GM12878 (cell line): ENCODE measurements around the gene BMPR1B. TPM values are rescaled to one million over a fixed set of nuclear protein-coding genes. Genes with fewer than 3 reads are reported as not detected.

Source experiments
- ATAC-seq: fragments of 200-7000 bp; cut with Tn5 transposase; 3 replicates; pipeline ENCODE4 v1.9.1; 2020; ENCODE audit warnings: mild to moderate bottlenecking, moderate library complexity
- BruUV-seq: library from RNA; stranded (reverse); fragments of 400-500 nt; replicated peaks from 2 replicates; lab custom pipeline; 2021; lab: Mats Ljungman, UMichigan
- CTCF ChIA-PET: fragments of 300-600 bp; sonication (Branson Sonifier 250); formaldehyde crosslinking; extraction: SDS; loops from one replicate; lab custom pipeline; 2021; ENCODE audit warnings: inconsistent platforms; lab: Yijun Ruan, JAX
- POLR2A ChIA-PET: fragments of 350-600 bp; formaldehyde crosslinking; extraction: SDS; loops from one replicate; lab custom pipeline; 2021; ENCODE audit warnings: inconsistent platforms; lab: Charles Lee
- RAD21 ChIA-PET: fragments of 300-600 bp; sonication (Branson Sonifier 250); formaldehyde crosslinking; loops from one replicate; lab custom pipeline; 2023; ENCODE audit warnings: antibody characterized with exemption; ENCODE audit not compliant: unreplicated experiment; lab: Charles Lee
- SMC1A ChIA-PET: fragments of 300-600 bp; sonication (Branson Sonifier 250); formaldehyde crosslinking; loops from one replicate; lab custom pipeline; 2023; ENCODE audit not compliant: unreplicated experiment, uncharacterized antibody; lab: Charles Lee
- DNase-seq: peaks from one replicate; pipeline ENCODE4 v3.0.0-alpha.2; 2011; ENCODE audit warnings: low read depth, low spot score
- FAIRE-seq: peaks from 3 replicates; lab custom pipeline; 2011; peaks lifted over from hg19 to GRCh38; lab: Jason Lieb, UNC
- H2AFZ ChIP-seq: 2 replicates; pipeline ENCODE4 v1.6.0; 2011; ENCODE audit warnings: low read depth, low read length, control low read depth; ENCODE audit not compliant: control insufficient read depth
- H3K27ac ChIP-seq: 2 replicates; pipeline ENCODE4 v1.5.1; 2011; ENCODE audit warnings: control low read depth; ENCODE audit not compliant: control insufficient read depth, insufficient read depth
- H3K27me3 ChIP-seq, 2 experiments: replicated peaks in 1 of 2; 2 replicates each; pipeline versions ENCODE4 v1.6.0 to v1.6.1; 2011; ENCODE audit warnings: low read length in 1 of 2; ENCODE audit not compliant: control insufficient read depth in 2 of 2, insufficient read depth in 2 of 2
- H3K36me3 ChIP-seq, 2 experiments: 2 replicates each; pipeline ENCODE4 v1.5.1; 2011; ENCODE audit warnings: low read length in 1 of 2; ENCODE audit not compliant: control insufficient read depth in 2 of 2, insufficient read depth in 2 of 2
- H3K4me1 ChIP-seq: 2 replicates; pipeline ENCODE4 v1.6.1; 2011; ENCODE audit warnings: mild to moderate bottlenecking, low read length, moderate library complexity, mixed read lengths; ENCODE audit not compliant: control insufficient read depth, insufficient read depth
- H3K4me2 ChIP-seq: 2 replicates; pipeline ENCODE4 v1.6.0; 2011; ENCODE audit warnings: control low read depth; ENCODE audit not compliant: control insufficient read depth, insufficient read depth
- H3K4me3 ChIP-seq: fragments of 200-600 bp; sonication (generic); 2 replicates; pipeline ENCODE4 v1.5.1; 2016
- H3K79me2 ChIP-seq: 2 replicates; pipeline ENCODE4 v1.6.0; 2011; ENCODE audit warnings: low read length; ENCODE audit not compliant: control insufficient read depth, insufficient read depth
- H3K9ac ChIP-seq: 2 replicates; pipeline ENCODE4 v1.8.0; 2011; ENCODE audit warnings: low read length, control low read depth, mixed read lengths; ENCODE audit not compliant: control insufficient read depth, insufficient read depth
- H3K9me3 ChIP-seq: replicated peaks from 3 replicates; pipeline ENCODE4 v1.5.1; 2011; ENCODE audit warnings: mild to moderate bottlenecking, low read length; ENCODE audit not compliant: control insufficient read depth, insufficient read depth
- H4K20me1 ChIP-seq: 2 replicates; pipeline ENCODE4 v1.6.0; 2011; ENCODE audit not compliant: control insufficient read depth, insufficient read depth
- CEBPZ ChIP-seq: fragments of 150-350 bp; IDR thresholded peaks from 2 replicates; pipeline ENCODE4 v1.6.1; 2016; ENCODE audit warnings: low read depth, low read length
- CHD2 ChIP-seq: IDR thresholded peaks from 2 replicates; pipeline ENCODE4 v1.6.1; 2011; ENCODE audit warnings: low read depth, low read length, improper control_type of control experiment, borderline replicate concordance
- E2F8 ChIP-seq: fragments of 450-650 bp; IDR thresholded peaks from 2 replicates; pipeline ENCODE4 v1.6.1; 2018; ENCODE audit warnings: mild to moderate bottlenecking, low read depth, moderate library complexity; ENCODE audit not compliant: partially characterized antibody
- ESRRA ChIP-seq: IDR thresholded peaks from 2 replicates; pipeline ENCODE4 v1.6.1; 2012; ENCODE audit warnings: mild to moderate bottlenecking, low read length, improper control_type of control experiment
- HCFC1 ChIP-seq: fragments of 150-350 bp; IDR thresholded peaks from 2 replicates; pipeline ENCODE4 v1.6.1; 2014; ENCODE audit warnings: low read length
- HDAC6 ChIP-seq: fragments of 200-600 bp; sonication (generic); IDR thresholded peaks from one replicate; pipeline ENCODE4 v1.8.0; 2017; ENCODE audit warnings: antibody characterized with exemption; ENCODE audit not compliant: unreplicated experiment
- IKZF1 ChIP-seq: fragments of 450-650 bp; conservative IDR thresholded peaks from 2 replicates; pipeline ENCODE4 v1.6.1; 2017; ENCODE audit warnings: antibody characterized with exemption, mild to moderate bottlenecking
- MYC ChIP-seq: IDR thresholded peaks from 2 replicates; pipeline ENCODE4 v1.6.1; 2011; ENCODE audit warnings: mild to moderate bottlenecking, low read length, moderate library complexity, inconsistent platforms; ENCODE audit not compliant: insufficient read depth, insufficient replicate concordance, insufficient read length, severe bottlenecking
- NFIC ChIP-seq: IDR thresholded peaks from 2 replicates; pipeline ENCODE4 v1.6.1; 2012; ENCODE audit warnings: low read depth, mild to moderate bottlenecking, inconsistent platforms, low read length, moderate library complexity
- RB1 ChIP-seq: fragments of 450-650 bp; formaldehyde crosslinking; IDR thresholded peaks from 2 replicates; pipeline ENCODE4 v1.6.1; 2017; ENCODE audit warnings: mild to moderate bottlenecking, borderline replicate concordance
- YY1 ChIP-seq: IDR thresholded peaks from 2 replicates; pipeline ENCODE4 v1.6.1; 2011; ENCODE audit warnings: low read depth, mild to moderate bottlenecking, low read length
- ZNF24 ChIP-seq: fragments of 450-650 bp; IDR thresholded peaks from 2 replicates; pipeline ENCODE4 v1.6.1; 2017; ENCODE audit warnings: antibody characterized with exemption, mild to moderate bottlenecking
- ZNF384 ChIP-seq: IDR thresholded peaks from 2 replicates; pipeline ENCODE4 v1.6.1; 2012; ENCODE audit warnings: low read depth, mild to moderate bottlenecking, low read length, improper control_type of control experiment, borderline replicate concordance
- in situ Hi-C: fragments of 300-500 bp; cut with MboI; formaldehyde crosslinking; loops from 9 replicates; pipeline ENCODE4 v1.14.3; 2018; ENCODE audit warnings: mixed read lengths
- intact Hi-C: fragments of 100-400 bp; cut with micrococcal nuclease; formaldehyde crosslinking; loops from one replicate; pipeline ENCODE4 v1.14.2; 2022; ENCODE audit not compliant: unreplicated experiment
- polyA plus RNA-seq, 11 experiments: library from polyadenylated mRNA; depleted of rRNA in 4 of 11; unstranded in 6 of 11; stranded (reverse) in 5 of 11; fragments of >200 nt; fragmentation: Nextera tagmentation in 4 of 11; fragmentation: Illumina TruSeq in 1 of 11; extraction: Ambion mirVana in 4 of 11; extraction: Trizol in 1 of 11; gene quantifications; 1 replicate in 1 of 11; 2 replicates in 10 of 11; pipeline versions ENCODE4 v1.2.1 to v1.2.3, GENCODE V29; 2011 to 2016; ENCODE audit warnings: inconsistent platforms in 2 of 11, missing spikeins in 2 of 11, low read depth in 1 of 11
- total RNA-seq, 4 experiments: library from RNA; depleted of rRNA in 3 of 4; stranded (reverse); fragments of >200 nt in 3 of 4; fragmentation: Illumina TruSeq in 1 of 4; extraction: Trizol in 1 of 4; gene quantifications; 2 replicates each; pipeline versions ENCODE4 v1.2.1 to v1.2.3, GENCODE V29; 2013 to 2021
- TF ChIP-seq, protein P1 (sequence below): IDR thresholded peaks from 2 replicates; pipeline ENCODE4 v1.6.1; 2011; ENCODE audit warnings: low read depth, low read length, improper control_type of control experiment, borderline replicate concordance

The BMPR1B gene
- total and polyA plus RNA-seq, 10 of the 15 experiments (the other 5 are each of a cell fraction or from before 2014, with no cell fraction given) = not detected

DNA sequence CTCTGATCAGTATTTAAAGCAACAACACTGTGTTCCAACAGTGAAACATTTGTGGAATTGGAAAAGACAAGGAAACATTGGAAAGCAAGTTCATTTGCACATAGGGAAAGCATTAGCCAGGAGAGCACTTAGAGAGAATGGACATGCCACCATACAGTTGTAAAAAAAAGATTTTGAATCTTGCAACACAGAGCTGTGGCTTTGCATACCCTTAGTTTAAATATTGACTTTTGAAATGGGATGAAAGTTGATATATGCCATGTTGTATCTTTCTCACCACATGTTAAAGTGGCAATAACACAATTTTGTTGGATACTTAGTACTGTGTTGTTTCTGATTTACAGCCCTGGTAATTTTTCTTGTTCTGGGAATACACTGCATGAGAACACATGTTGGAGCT is 208.1 kb downstream of the BMPR1B start:
- DNase-seq = no peak
- no peak overlapping the region for H3K9ac ChIP-seq
- H3K9me3 ChIP-seq = no peaks in the 10 kb centered on the region
- in situ Hi-C loops (no loop called here), intact Hi-C loops (no loop called here)
- H3K36me3 ChIP-seq = no peaks in the 10 kb centered on the region
- CTCF ChIA-PET = interaction anchor here (0.6 kb wide), 1 partner anchor 330 kb away, joined by 3 read pairs; no protein-coding TSS in a partner anchor
- H3K4me3 ChIP-seq = no peak overlapping the region
- SMC1A ChIA-PET = no interaction called here
- RAD21 ChIA-PET = no interaction called here
- H2AFZ ChIP-seq = no peak overlapping the region
- no peak for FAIRE-seq
- H3K4me1 ChIP-seq = no peaks in the 10 kb centered on the region
- H3K27ac ChIP-seq = no peak overlapping the region
- ATAC-seq = no peak
- H3K27me3 ChIP-seq = no peaks in the 10 kb centered on the region
- POLR2A ChIA-PET = no interaction called here
- H3K79me2 ChIP-seq = no peaks in the 10 kb centered on the region
- no TSS peak for BruUV-seq
- H3K4me2 ChIP-seq = no peak overlapping the region
- no peaks in the 10 kb centered on the region for H4K20me1 ChIP-seq
- no peak for TF ChIP-seq MYC
- TF ChIP-seq HDAC6 = no peak
- TF ChIP-seq ZNF384 = no peak
- TF ChIP-seq CHD2 = no peak
- no peak for TF ChIP-seq IKZF1
- no peak for TF ChIP-seq E2F8
- TF ChIP-seq, protein P1, sequence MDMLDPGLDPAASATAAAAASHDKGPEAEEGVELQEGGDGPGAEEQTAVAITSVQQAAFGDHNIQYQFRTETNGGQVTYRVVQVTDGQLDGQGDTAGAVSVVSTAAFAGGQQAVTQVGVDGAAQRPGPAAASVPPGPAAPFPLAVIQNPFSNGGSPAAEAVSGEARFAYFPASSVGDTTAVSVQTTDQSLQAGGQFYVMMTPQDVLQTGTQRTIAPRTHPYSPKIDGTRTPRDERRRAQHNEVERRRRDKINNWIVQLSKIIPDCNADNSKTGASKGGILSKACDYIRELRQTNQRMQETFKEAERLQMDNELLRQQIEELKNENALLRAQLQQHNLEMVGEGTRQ = no peak
- TF ChIP-seq ZNF24 = no peak
- TF ChIP-seq ESRRA = no peak
- no peak for TF ChIP-seq RB1
- TF ChIP-seq HCFC1 = no peak
- no peak for TF ChIP-seq CEBPZ
- no peak for TF ChIP-seq NFIC
- TF ChIP-seq YY1 = no peak
